ENCODE data around the gene ETFA. TPM values are rescaled to one million over a fixed set of nuclear protein-coding genes. Genes with fewer than 3 reads are reported as not detected.

Gene ETFA
- total and polyA plus RNA-seq, 2 of the 8 experiments (the other 6 are each of a cell fraction or from before 2014, with no cell fraction given): 60.9 to 90.0 TPM

- TF ChIP-seq ATF3 (IDR thresholded peaks at IDR 0.05; ENCODE audit: insufficient read depth, low read depth, low read length) (no peak), CHD1 (IDR thresholded peaks at IDR 0.05; ENCODE audit: low read depth, low read length) (no peak), SUZ12 (IDR thresholded peaks at IDR 0.05; ENCODE audit: low read length) (no peak)
Measured at GRCh38 chr15:76278651-76279050, 32.6 kb downstream of the ETFA start (continued).

Data from H1 (cell line).